Forelimb muscle (tissue), 1 donor: ENCODE measurements around the gene XPA. TPM values are rescaled to one million over a fixed set of nuclear protein-coding genes. Genes with fewer than 3 reads are reported as not detected.
A peak's percentile ranks its signal among the peaks of the same experiment; 100 is the strongest.
"Not testable (repeated sequence)": the region's sequence is repeated elsewhere in the genome, so short reads cannot be mapped to it uniquely, and the experiment has no call there.

Experiments
- DNase-seq: peaks from one replicate; pipeline ENCODE4 v3.0.0-alpha.2; 2013; ENCODE audit warnings: low read depth
- polyA plus RNA-seq: library from polyadenylated mRNA; unstranded; fragments of 120-200 nt; gene quantifications from one replicate; pipeline ENCODE4 v1.2.1, GENCODE V29; 2013; ENCODE audit not compliant: insufficient read length

XPA gene
- 19.4 TPM for polyA plus RNA-seq

GRCh38 chr9:97696803-97697601, at the start of gene XPA:
Gene XPA, minus strand, starts transcription at chr9:97697340. Its CDS starts 48 bp downstream, at chr9:97697292.
- peak; percentile 76 for DNase-seq

DNA sequence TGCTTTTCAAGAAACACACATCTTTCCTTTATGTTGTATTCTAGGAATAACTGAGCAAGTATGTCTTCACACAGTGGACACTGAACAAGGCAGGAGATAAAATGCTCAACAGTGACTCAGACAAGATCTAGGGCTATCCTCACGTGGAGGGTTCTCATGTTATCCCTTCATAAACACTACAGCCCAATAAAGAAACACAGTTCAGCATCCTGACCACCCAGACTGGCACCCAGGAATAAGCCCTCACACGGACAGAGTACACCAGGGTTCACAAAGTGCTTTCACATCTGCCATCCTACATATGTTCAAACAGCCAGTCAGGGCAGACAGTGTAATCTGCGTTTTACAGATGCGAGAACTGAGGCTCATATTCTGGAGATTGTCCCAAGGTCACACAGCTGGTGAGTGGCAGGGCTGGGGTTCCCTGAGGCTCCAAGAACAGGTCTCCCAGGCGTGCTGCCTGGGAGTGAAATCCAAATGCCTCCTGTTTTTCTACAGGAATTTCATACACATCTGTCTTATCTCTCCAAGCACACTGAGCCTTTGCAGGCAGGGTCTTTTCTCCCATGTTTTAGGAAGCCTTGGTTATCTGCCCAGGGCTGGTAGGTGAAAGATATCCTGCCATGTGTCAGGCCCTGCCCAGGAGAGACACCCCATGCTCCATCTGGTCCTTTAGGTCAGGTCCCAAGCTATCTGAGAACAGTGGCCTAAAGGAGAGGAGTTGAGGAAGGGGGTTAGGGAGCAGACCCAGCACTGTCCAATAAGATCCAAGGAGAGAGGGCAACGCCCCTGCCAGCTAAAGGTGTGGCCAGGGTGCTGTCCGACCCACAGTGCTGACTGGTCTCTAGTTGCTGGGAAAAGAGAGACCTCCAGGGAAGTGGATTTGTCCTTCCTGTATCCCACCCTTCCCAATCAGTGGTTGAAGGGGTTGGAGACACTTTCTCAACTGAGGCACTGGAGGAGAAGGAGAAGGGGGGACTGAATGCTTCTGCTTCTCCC, 47.9 kb upstream of the XPA start:
- DNase-seq, result no peak

- DNase-seq, result not testable (repeated sequence)
Observed at GRCh38 chr9:97744025-97744424, 46.9 kb upstream of the XPA start.

- DNase-seq, result no peak
Observed at GRCh38 chr9:97742545-97742944, 45.4 kb upstream of the XPA start.

DNA sequence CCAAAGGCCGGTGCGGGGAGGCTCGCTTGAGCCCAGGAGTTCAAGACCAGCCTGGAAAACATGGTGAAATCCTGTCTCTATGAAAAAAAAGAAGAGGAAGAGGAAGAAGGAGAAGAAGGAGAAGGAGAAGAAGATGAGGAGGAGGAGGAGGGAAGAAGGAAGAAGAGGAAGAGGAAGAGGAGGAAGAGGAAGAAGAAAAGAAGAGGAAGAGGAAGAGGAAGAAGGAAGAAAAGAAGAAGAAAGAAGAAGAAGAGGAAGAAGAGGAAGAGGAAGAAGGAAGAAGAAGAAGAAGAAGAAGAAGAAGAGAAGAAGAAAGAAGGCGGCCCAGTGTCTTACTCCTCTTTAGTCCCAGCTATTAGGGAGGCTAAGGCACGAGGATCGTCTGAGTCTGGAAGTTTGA, 44.8 kb upstream of the XPA start:
- no peak for DNase-seq

DNA sequence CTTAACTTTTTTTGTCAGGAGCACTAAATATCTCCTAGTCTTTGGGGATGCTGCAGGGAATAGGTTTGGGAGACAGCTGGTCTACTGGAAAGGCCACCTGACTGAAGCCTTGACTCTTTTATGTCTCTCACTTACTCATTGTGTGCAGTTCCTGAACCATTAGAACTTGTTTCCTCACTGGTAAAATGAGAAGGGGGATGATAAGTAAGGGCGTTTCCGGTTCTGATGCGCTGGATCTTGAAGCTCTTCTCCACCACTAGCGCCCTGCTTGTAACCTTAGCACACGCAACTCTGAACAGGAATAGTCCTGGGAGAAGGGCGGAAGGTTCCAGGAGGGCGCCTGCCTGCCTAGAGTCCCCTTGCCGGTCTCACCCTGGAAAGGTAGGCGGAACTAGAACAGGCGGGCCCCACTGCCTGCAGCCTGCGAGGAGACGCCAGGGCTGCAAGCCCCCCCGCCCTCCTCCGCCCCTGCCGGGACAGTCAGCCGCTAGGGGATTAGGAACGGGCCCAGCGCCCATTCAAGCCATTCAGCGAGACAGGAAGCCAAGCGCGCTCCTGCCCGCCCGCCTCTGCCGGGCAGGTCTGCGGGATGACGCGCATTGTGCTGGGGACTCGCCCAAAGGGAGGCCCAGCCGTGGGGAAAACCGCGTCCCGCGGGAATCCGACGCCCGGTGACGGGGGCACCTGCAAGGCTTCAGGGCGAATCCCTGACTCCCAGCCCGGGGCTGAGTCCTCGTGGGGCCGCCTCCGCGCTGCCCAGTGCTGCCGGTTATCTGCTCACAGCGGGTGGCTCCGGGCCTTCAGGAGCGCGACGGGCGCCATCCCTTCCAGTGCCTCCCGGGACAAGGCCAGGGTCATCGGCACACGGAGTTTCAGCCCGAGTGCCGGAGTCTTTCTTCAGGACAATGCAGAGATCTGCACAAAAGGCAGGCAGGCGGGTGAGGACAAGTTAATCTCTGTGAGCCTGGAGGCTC, 44.0 kb upstream of the XPA start:
- DNase-seq, result no peak

DNA sequence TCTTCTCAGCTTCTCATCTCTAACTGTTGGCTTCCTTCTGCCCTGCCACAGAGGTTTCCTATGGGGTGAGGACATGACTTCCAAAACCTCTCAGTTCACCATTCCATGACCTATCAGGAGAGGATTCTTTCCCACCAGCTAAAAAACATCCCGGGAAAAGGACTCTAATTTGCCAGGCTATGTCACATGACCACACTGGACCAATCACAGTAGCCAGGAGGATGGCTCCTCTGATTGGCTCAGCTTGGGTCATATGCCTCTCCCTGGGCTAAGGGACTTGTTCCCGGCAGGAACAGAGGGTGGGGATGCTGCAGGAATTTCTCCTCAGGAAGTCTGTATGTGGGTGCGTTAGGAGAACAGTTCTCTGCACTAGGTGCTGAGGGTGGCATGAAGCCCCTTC, 40.3 kb upstream of the XPA start:
- DNase-seq, result no peak

DNA sequence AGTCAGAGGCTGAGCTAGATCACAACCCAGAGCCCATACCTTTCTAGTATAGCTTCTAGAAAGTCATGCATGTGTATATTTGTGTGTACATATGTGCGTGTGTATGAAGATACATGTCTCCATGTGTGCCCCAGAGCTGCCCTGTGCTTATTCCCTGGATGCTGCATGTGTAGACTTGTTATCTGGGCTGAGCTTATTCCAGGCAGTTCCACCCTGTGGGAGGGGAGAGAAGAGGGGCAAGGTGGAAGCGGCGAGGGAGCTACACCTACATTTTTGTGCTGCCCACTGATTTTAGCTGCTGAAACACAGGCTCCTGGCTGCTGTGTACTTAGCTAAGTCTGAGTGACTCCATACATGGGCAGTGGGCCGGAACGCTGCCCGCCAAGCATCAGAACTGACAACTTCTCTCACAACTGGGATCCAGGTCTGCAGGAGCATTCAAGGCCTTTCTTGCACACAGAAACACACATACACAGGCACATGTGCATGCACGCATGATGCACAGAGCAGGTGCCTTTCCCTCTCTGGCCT, 38.0 kb upstream of the XPA start:
- no peak for DNase-seq

DNA sequence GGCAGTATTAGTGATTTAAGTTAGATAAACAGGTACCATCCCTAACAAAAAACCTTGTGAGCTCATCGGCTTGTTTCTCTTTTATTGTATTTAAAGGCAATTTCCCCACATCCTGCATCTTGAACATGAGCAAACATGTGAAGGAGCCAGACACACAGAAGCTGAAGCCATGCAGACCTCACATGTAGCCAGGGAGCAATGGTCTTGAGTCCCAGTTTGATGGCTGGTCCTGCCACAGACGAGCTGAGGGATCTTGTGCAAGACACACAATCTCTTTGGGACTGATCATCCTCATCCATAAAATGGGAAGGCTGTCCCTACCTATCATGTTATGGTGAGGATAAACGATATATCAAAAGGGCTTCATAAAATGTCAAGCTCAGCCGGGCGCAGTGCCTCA, 29.6 kb upstream of the XPA start:
- DNase-seq, result no peak

DNA sequence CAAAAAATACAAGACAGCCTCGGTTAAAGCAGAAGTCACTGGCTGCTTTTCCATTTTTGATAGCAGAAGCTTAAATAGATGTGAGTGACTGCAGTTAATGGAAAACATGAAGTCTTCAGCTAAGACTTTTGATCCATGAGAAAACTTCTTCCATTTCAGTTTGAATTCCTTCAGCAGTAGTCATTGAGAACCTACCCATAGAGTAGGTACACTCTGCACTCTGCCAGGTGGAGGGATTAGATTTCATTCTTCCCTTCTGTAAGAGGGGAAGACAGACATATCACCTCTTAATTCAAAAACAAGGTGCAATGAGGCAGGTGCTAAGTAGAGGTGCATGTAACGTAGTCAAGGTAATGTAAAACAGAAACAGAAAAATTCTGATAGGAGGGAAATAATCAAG, 26.7 kb upstream of the XPA start:
- no peak for DNase-seq

GRCh38 chr9:97722331-97722730, 25.2 kb upstream of the XPA start:
- no peak for DNase-seq

DNA sequence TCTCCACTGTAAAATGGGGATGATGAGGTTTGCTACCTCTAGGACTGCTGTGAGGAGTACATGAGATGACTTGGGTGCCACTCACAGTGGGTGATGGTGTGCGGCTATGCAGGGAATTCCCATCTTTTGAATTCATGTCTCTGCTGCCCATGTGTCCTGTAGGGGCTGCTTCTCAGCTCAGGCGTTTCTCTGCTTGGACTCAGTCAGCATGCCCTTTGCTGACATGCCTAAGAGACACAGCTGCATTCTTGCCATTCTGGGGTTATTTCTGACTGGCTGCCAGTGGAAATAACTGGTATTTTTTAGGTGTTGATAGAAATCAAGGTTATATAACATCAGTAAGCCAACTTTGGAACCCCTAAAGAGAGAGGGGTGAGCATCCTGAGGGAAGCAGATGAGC, 24.3 kb upstream of the XPA start:
- no peak for DNase-seq

DNA sequence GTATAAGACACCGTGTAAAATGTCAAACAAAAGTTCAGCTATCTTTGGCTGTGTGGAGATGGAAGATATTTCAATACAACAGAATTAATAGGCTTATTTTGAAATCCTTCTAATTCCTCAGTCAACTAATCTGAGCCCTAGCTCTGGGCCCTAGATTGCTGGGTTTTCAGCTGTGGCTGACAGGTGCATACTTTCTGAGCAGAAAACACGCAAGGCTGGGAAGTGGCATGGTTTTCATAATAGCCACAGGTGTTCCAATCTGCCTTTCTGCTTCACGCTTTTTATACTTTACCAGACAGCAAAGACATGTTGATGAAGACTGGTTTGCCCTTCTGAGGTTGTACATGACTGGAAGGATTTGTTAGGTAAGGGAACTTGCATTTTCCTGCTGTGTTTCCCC, 20.7 kb upstream of the XPA start:
- DNase-seq, result no peak

- no peak for DNase-seq
Observed at GRCh38 chr9:97714435-97714834, 17.3 kb upstream of the XPA start.

- DNase-seq, result no peak
Observed at GRCh38 chr9:97711223-97711626, 14.1 kb upstream of the XPA start.

- peak; percentile 29 for DNase-seq
Observed at GRCh38 chr9:97710356-97711222, 13.4 kb upstream of the XPA start.

GRCh38 chr9:97706246-97706645, 9.1 kb upstream of the XPA start:
- DNase-seq, result no peak

- DNase-seq, result no peak
Observed at GRCh38 chr9:97705354-97705950, 8.3 kb upstream of the XPA start.

DNA sequence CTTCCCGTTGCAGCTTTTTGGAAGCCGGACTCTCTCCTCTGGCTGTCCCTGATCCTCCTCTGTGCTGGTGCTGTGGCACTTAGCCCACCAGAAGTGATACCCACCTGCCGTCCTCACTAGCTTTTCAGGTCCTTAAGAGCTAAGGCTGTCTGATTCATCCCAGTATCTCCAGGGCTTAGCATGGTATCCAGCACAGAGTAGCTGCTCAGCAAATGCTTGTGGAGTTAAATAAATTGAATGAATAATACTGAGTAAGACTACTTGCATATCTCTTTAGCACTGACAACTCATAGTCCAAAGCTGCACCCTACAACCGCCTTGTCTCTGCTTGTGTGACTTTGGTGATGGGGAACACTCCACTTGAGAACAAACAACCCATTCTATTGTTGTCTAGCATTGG, 7.7 kb upstream of the XPA start:
- DNase-seq, result no peak

GRCh38 chr9:97704345-97704677, 7.2 kb upstream of the XPA start:
- no peak for DNase-seq
